Activated T-cell treated with anti-CD3 and anti-CD28 coated beads for 48 hours (primary cell): ENCODE results near the gene DYNLRB2.

Source experiments
- DNase-seq: peaks from one replicate; pipeline ENCODE4 v3.0.0-alpha.2; 2020; ENCODE audit warnings: low read depth

Gene DYNLRB2

GRCh38 chr16:80540516-80541305 is at the start of gene DYNLRB2:
DYNLRB2 (plus strand) TSS chr16:80540993; CDS start chr16:80541077, 84 bp downstream.
- DNase-seq, result peak; percentile 90

- no peak for DNase-seq
Measured at GRCh38 chr16:80500116-80500859, 40.5 kb upstream of the DYNLRB2 start.

GRCh38 chr16:80500961-80501525 is 39.8 kb upstream of the DYNLRB2 start:
- no peak for DNase-seq

- DNase-seq, result no peak
Measured at GRCh38 chr16:80503107-80503506, 37.7 kb upstream of the DYNLRB2 start.

- DNase-seq, result no peak
Measured at GRCh38 chr16:80507538-80507937, 33.3 kb upstream of the DYNLRB2 start.

GRCh38 chr16:80509872-80510271 is 30.9 kb upstream of the DYNLRB2 start:
- no peak for DNase-seq

GRCh38 chr16:80511824-80512592 is 28.8 kb upstream of the DYNLRB2 start:
- DNase-seq, result no peak

- DNase-seq, result no peak
Measured at GRCh38 chr16:80512593-80512853, 28.3 kb upstream of the DYNLRB2 start.

- DNase-seq, result no peak
Measured at GRCh38 chr16:80515374-80515773, 25.4 kb upstream of the DYNLRB2 start.

- no peak for DNase-seq
Measured at GRCh38 chr16:80517846-80518245, 22.9 kb upstream of the DYNLRB2 start.

GRCh38 chr16:80518436-80518835 is 22.4 kb upstream of the DYNLRB2 start:
- DNase-seq, result no peak

- DNase-seq, result no peak
Measured at GRCh38 chr16:80519189-80519588, 21.6 kb upstream of the DYNLRB2 start.

GRCh38 chr16:80525420-80525819 is 15.4 kb upstream of the DYNLRB2 start:
- DNase-seq, result no peak

GRCh38 chr16:80526418-80527061 is 14.3 kb upstream of the DYNLRB2 start:
- peak; percentile 23 for DNase-seq

GRCh38 chr16:80527297-80527696 is 13.5 kb upstream of the DYNLRB2 start:
- DNase-seq, result peak; percentile 42

- no peak for DNase-seq
Measured at GRCh38 chr16:80530479-80530878, 10.3 kb upstream of the DYNLRB2 start.

GRCh38 chr16:80536238-80536637 is 4.6 kb upstream of the DYNLRB2 start:
- DNase-seq, result no peak

- DNase-seq, result no peak
Measured at GRCh38 chr16:80541306-80541694, 507 bp downstream of the DYNLRB2 start.

- DNase-seq, result no peak
Measured at GRCh38 chr16:80543162-80543561, 2.4 kb downstream of the DYNLRB2 start.

GRCh38 chr16:80544326-80544725 is 3.5 kb downstream of the DYNLRB2 start:
- DNase-seq, result no peak

- no peak for DNase-seq
Measured at GRCh38 chr16:80546249-80546648, 5.5 kb downstream of the DYNLRB2 start.

GRCh38 chr16:80547145-80547544 is 6.4 kb downstream of the DYNLRB2 start:
- no peak for DNase-seq
